A549 (cell line): ENCODE results near the gene CEP126. TPM values are rescaled to one million over a fixed set of nuclear protein-coding genes. Genes with fewer than 3 reads are reported as not detected.

Experiments used
- ATAC-seq, 2 experiments: fragments of 200-7000 bp in 1 of 2; fragments of >200 bp in 1 of 2; cut with Nextera tagmentation in 1 of 2; cut with Tn5 transposase in 1 of 2; 3 replicates each; pipeline versions ENCODE4 v1.8.0 to v1.9.1; 2018 to 2020; ENCODE audit warnings: mild to moderate bottlenecking in 1 of 2, moderate library complexity in 1 of 2
- CTCF ChIA-PET: fragments of 300-600 bp; sonication (Branson Sonifier 250); formaldehyde crosslinking; extraction: SDS; loops from one replicate; lab custom pipeline; 2021; ENCODE audit warnings: antibody characterized with exemption, inconsistent platforms; lab: Yijun Ruan, JAX
- POLR2A ChIA-PET: fragments of 350-600 bp; formaldehyde crosslinking; extraction: SDS; loops from one replicate; lab custom pipeline; 2021; ENCODE audit warnings: antibody characterized with exemption, inconsistent platforms; lab: Yijun Ruan, JAX
- DNase-seq, 2 experiments: peaks; one replicate each; pipeline versions ENCODE4 v3.0.0 to v3.0.0-alpha.2; 2011 to 2016; ENCODE audit warnings: low read depth in 1 of 2, low spot score in 1 of 2
- FAIRE-seq: peaks from 2 replicates; lab custom pipeline; 2011; peaks lifted over from hg19 to GRCh38; lab: Jason Lieb, UNC
- H3K27ac ChIP-seq, 2 experiments: fragments of >200 bp; sonication (Bioruptor Twin); formaldehyde crosslinking; 3 replicates each; pipeline ENCODE4 v1.5.1; 2016 to 2017
- H3K4me1 ChIP-seq: fragments of >200 bp; sonication (Bioruptor Twin); formaldehyde crosslinking; 3 replicates; pipeline ENCODE4 v1.6.1; 2016
- H3K4me2 ChIP-seq: fragments of >200 bp; sonication (Bioruptor Twin); formaldehyde crosslinking; 3 replicates; pipeline ENCODE4 v1.6.1; 2016
- H3K4me3 ChIP-seq: fragments of >200 bp; sonication (Bioruptor Twin); formaldehyde crosslinking; 3 replicates; pipeline ENCODE4 v1.5.1; 2016
- H3K9me3 ChIP-seq: fragments of >200 bp; sonication (Bioruptor Twin); formaldehyde crosslinking; 3 replicates; pipeline ENCODE4 v1.6.1; 2016
- BHLHE40 ChIP-seq: IDR thresholded peaks from 2 replicates; pipeline ENCODE4 v1.6.1; 2012; ENCODE audit warnings: low read depth, low read length, inconsistent platforms
- CHD2 ChIP-seq: fragments of 150-350 bp; IDR thresholded peaks from 2 replicates; pipeline ENCODE4 v1.6.1; 2014; ENCODE audit warnings: low read length; ENCODE audit not compliant: partially characterized antibody
- CHD4 ChIP-seq: fragments of 200-600 bp; sonication (generic); IDR thresholded peaks from 2 replicates; pipeline ENCODE4 v1.6.1; 2016; ENCODE audit warnings: antibody characterized with exemption, mild to moderate bottlenecking, borderline replicate concordance
- CTCF ChIP-seq: fragments of >200 bp; sonication (Bioruptor Twin); formaldehyde crosslinking; IDR thresholded peaks from 3 replicates; pipeline ENCODE4 v1.5.1; 2016
- E2F6 ChIP-seq: IDR thresholded peaks from 2 replicates; pipeline ENCODE4 v1.6.1; 2012; ENCODE audit warnings: low read depth, borderline replicate concordance
- EHMT2 ChIP-seq: fragments of 200-600 bp; sonication (generic); IDR thresholded peaks from 2 replicates; pipeline ENCODE4 v1.6.1; 2016; ENCODE audit warnings: antibody characterized with exemption, low read depth, mild to moderate bottlenecking, moderate library complexity
- ESRRA ChIP-seq: fragments of 150-350 bp; IDR thresholded peaks from 2 replicates; pipeline ENCODE4 v1.6.1; 2014; ENCODE audit warnings: mild to moderate bottlenecking, low read length, borderline replicate concordance
- GATA3 ChIP-seq: IDR thresholded peaks from 2 replicates; pipeline ENCODE4 v1.6.1; 2012; ENCODE audit warnings: borderline replicate concordance
- HES2 ChIP-seq: fragments of >200 bp; sonication (Bioruptor Twin); formaldehyde crosslinking; IDR thresholded peaks from 2 replicates; pipeline ENCODE4 v1.6.1; 2016
- HEYL ChIP-seq: fragments of 250-450 bp; sonication (Bioruptor Pico); IDR thresholded peaks from 2 replicates; pipeline ENCODE4 v1.8.0; 2021; ENCODE audit warnings: mild to moderate bottlenecking, moderate library complexity
- HOXB13 ChIP-seq: fragments of 250-450 bp; sonication (Bioruptor Pico); IDR thresholded peaks from 2 replicates; pipeline ENCODE4 v1.5.0; 2020; ENCODE audit warnings: low read depth, mild to moderate bottlenecking, moderate library complexity
- MAZ ChIP-seq: fragments of 150-350 bp; IDR thresholded peaks from 2 replicates; pipeline ENCODE4 v1.6.1; 2014; ENCODE audit warnings: antibody characterized with exemption, low read depth, low read length, borderline replicate concordance
- RAD21 ChIP-seq, 2 experiments: fragments of >200 bp in 1 of 2; sonication (Bioruptor Twin) in 1 of 2; formaldehyde crosslinking in 1 of 2; IDR thresholded peaks in 1 of 2; conservative IDR thresholded peaks in 1 of 2; 2 replicates in 1 of 2; 3 replicates in 1 of 2; pipeline ENCODE4 v1.6.1; 2012 to 2018; ENCODE audit warnings: inconsistent platforms in 1 of 2
- REST ChIP-seq: fragments of 200-600 bp; sonication (generic); IDR thresholded peaks from 2 replicates; pipeline ENCODE4 v1.6.1; 2016; ENCODE audit warnings: antibody characterized with exemption, mild to moderate bottlenecking, moderate library complexity
- RFX5 ChIP-seq: fragments of 450-650 bp; IDR thresholded peaks from 2 replicates; pipeline ENCODE4 v1.7.1; 2014; ENCODE audit warnings: antibody characterized with exemption, mild to moderate bottlenecking, moderate library complexity
- SMC3 ChIP-seq: fragments of >200 bp; sonication (Bioruptor Twin); formaldehyde crosslinking; IDR thresholded peaks from 3 replicates; pipeline ENCODE4 v1.6.1; 2018; ENCODE audit warnings: inconsistent platforms
- SREBF2 ChIP-seq: fragments of 450-650 bp; IDR thresholded peaks from 2 replicates; pipeline ENCODE4 v1.6.1; 2014; ENCODE audit warnings: mild to moderate bottlenecking, moderate library complexity
- WGBS: methylation state at CpG from one replicate; pipeline ENCODE4 v1.1.6; 2017; ENCODE audit errors: missing lambda C conversion rate; 5-methylcytosine and 5-hydroxymethylcytosine counted together
- polyA plus RNA-seq, 4 experiments: library from polyadenylated mRNA; depleted of rRNA in 3 of 4; stranded (reverse); fragments of >200 nt; fragmentation: RNase III in 1 of 4; extraction: RNeasy Plus Mini Kit Qiagen cat#74134 plus additional on column Dnase treatment in 1 of 4; gene quantifications; 2 replicates in 3 of 4; 3 replicates in 1 of 4; pipeline ENCODE4 v1.2.3, GENCODE V29; 2011 to 2017

Gene CEP126
- polyA plus RNA-seq, 2 of the 4 experiments (the other 2 are of a cell fraction): 2.6 to 8.7 TPM

- H3K4me1 ChIP-seq: peaks cover 34% of the 10 kb centered on the region
- H3K4me3 ChIP-seq: no peak overlapping the region
- ChIA-PET CTCF (interaction anchor here (0.9 to 2.3 kb wide), 4 partner anchors 8 to 68 kb away, joined by 3 to 5 read pairs (median 3); no protein-coding TSS in a partner anchor), POLR2A (no interaction called here)
- H3K9me3 ChIP-seq: no peaks in the 10 kb centered on the region
- DNase-seq: no peak
- peak overlapping the region; percentile 71 to 77; a peak in 4 of 6 replicates for H3K27ac ChIP-seq
- 71% methylated on average over 5 of the region's 5 CpGs for WGBS
- no peak for ATAC-seq
- H3K4me2 ChIP-seq: peak overlapping the region; percentile 89
- TF ChIP-seq HES2 (no peak), GATA3 (no peak)
- FAIRE-seq: no peak
These were observed 1.2 kb upstream of the CEP126 start for GRCh38 chr11:101913656-101914055.

GRCh38 chr11:101914341-101914737 is 471 bp upstream of the CEP126 start:
- POLR2A ChIA-PET: interaction anchor here (0.8 to 1.2 kb wide), 7 partner anchors 44 to 354 kb away, joined by 3 to 11 read pairs (median 3); no protein-coding TSS in a partner anchor
- peak; percentile 15 to 24; a peak in 3 of 6 replicates for ATAC-seq

More at GRCh38 chr11:101914341-101914737, 471 bp upstream of the CEP126 start:
- Histone ChIP-seq H3K4me3 (peak overlapping the region; percentile 49), H3K9me3 (no peaks in the 10 kb centered on the region), H3K27ac (peak overlapping the region; percentile 77 to 89), H3K4me2 (peak overlapping the region; percentile 89), H3K4me1 (peaks cover 34% of the 10 kb centered on the region)
- FAIRE-seq (no peak), DNase-seq (no peak)
- CTCF ChIA-PET: interaction anchor here (0.7 to 3.9 kb wide), 6 partner anchors 12 to 96 kb away, joined by 3 to 20 read pairs (median 4); no protein-coding TSS in a partner anchor
- WGBS: 8% methylated on average over 6 of the region's 6 CpGs
- no peak for TF ChIP-seq CHD2
- no peak for TF ChIP-seq HOXB13 (CRISPR knock-in tag)
- TF ChIP-seq CTCF: no peak
- no peak for TF ChIP-seq REST
- TF ChIP-seq ESRRA: no peak
- TF ChIP-seq RAD21 (conservative IDR thresholded peaks at IDR 0.05 in 1 of 2, IDR thresholded peaks at IDR 0.05 in 1 of 2): no peak
- TF ChIP-seq EHMT2: no peak
- no peak for TF ChIP-seq BHLHE40
- TF ChIP-seq SMC3: no peak
- TF ChIP-seq CHD4: no peak
- no peak for TF ChIP-seq HEYL (CRISPR knock-in tag)
- no peak for TF ChIP-seq SREBF2
- no peak for TF ChIP-seq MAZ
- no peak for TF ChIP-seq E2F6
- no peak for TF ChIP-seq RFX5
